GM21576 (cell line): ENCODE results near the gene MAP3K7CL.
"Not testable (repeated sequence)": the region's sequence is repeated elsewhere in the genome, so short reads cannot be mapped to it uniquely, and the experiment has no call there.

ENCODE experiments used
- ATAC-seq: cut with Tn5 transposase; IDR thresholded peaks from one replicate; pipeline ENCODE4 v1.9.1; 2021; ENCODE audit warnings: mild to moderate bottlenecking, moderate library complexity; ENCODE audit not compliant: unreplicated experiment

MAP3K7CL gene

GRCh38 chr21:29166323-29166722 is 35.9 kb downstream of the MAP3K7CL start:
- no peak for ATAC-seq

GRCh38 chr21:29166853-29167252 is 36.4 kb downstream of the MAP3K7CL start:
- no peak for ATAC-seq

- not testable (repeated sequence) for ATAC-seq
Measured at GRCh38 chr21:29167481-29167880, 37.0 kb downstream of the MAP3K7CL start.

GRCh38 chr21:29168891-29169315 is 38.5 kb downstream of the MAP3K7CL start:
- ATAC-seq, result no peak

GRCh38 chr21:29170944-29171343 is 40.5 kb downstream of the MAP3K7CL start:
- no peak for ATAC-seq

- no peak for ATAC-seq
Measured at GRCh38 chr21:29172282-29172681, 41.8 kb downstream of the MAP3K7CL start.

GRCh38 chr21:29174607-29175013 is 44.2 kb downstream of the MAP3K7CL start:
- ATAC-seq, result no peak

GRCh38 chr21:29175408-29176134 is 45.1 kb downstream of the MAP3K7CL start:
- ATAC-seq, result no peak

GRCh38 chr21:29176471-29177120 is 46.2 kb downstream of the MAP3K7CL start:
- no peak for ATAC-seq

GRCh38 chr21:29177800-29178199 is 47.4 kb downstream of the MAP3K7CL start:
- ATAC-seq, result no peak

- ATAC-seq, result no peak
Measured at GRCh38 chr21:29178926-29179325, 48.5 kb downstream of the MAP3K7CL start.

- ATAC-seq, result no peak
Measured at GRCh38 chr21:29179503-29179902, 49.1 kb downstream of the MAP3K7CL start.

- ATAC-seq, result peak; percentile 55
Measured at GRCh38 chr21:29181799-29182470, 51.5 kb downstream of the MAP3K7CL start.

GRCh38 chr21:29182691-29183092 is 52.2 kb downstream of the MAP3K7CL start:
- no peak for ATAC-seq

GRCh38 chr21:29184037-29184436 is 53.6 kb downstream of the MAP3K7CL start:
- ATAC-seq, result no peak

- no peak for ATAC-seq
Measured at GRCh38 chr21:29185172-29185571, 54.7 kb downstream of the MAP3K7CL start.

- no peak for ATAC-seq
Measured at GRCh38 chr21:29185633-29186032, 55.2 kb downstream of the MAP3K7CL start.

GRCh38 chr21:29186246-29186645 is 55.8 kb downstream of the MAP3K7CL start:
- ATAC-seq, result no peak

- ATAC-seq, result no peak
Measured at GRCh38 chr21:29187944-29188343, 57.5 kb downstream of the MAP3K7CL start.

- no peak for ATAC-seq
Measured at GRCh38 chr21:29189353-29189752, 58.9 kb downstream of the MAP3K7CL start.

- no peak for ATAC-seq
Measured at GRCh38 chr21:29190923-29191331, 60.5 kb downstream of the MAP3K7CL start.

- no peak for ATAC-seq
Measured at GRCh38 chr21:29193072-29193471, 62.6 kb downstream of the MAP3K7CL start.
